ENCODE results near the gene TNFAIP2. TPM values are rescaled to one million over a fixed set of nuclear protein-coding genes. Genes with fewer than 3 reads are reported as not detected.

Gene TNFAIP2
- total RNA-seq, 1 donor from 2014 or later: 108 TPM

DNA sequence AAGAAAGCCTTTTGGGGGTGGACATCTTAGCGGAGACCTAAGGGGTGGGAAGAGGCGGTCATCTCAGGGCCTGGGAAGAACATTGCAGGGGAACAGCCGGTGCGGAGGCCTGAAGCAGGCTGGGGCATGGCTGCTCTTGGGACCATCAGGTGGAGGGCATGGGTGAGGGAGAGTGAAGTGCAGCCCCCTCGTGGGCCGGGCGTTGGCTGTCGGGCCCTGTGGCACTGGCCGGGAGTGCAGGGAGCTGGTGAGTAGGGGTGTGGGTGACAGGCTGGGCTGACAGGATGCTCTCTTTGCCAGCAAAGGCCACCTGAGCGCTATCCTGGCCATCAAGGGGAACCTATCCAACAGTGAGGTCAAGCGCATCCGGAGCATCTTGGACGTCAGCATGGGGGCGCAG lies 11.7 kb downstream of the TNFAIP2 start:
- TF ChIP-seq, protein P1, sequence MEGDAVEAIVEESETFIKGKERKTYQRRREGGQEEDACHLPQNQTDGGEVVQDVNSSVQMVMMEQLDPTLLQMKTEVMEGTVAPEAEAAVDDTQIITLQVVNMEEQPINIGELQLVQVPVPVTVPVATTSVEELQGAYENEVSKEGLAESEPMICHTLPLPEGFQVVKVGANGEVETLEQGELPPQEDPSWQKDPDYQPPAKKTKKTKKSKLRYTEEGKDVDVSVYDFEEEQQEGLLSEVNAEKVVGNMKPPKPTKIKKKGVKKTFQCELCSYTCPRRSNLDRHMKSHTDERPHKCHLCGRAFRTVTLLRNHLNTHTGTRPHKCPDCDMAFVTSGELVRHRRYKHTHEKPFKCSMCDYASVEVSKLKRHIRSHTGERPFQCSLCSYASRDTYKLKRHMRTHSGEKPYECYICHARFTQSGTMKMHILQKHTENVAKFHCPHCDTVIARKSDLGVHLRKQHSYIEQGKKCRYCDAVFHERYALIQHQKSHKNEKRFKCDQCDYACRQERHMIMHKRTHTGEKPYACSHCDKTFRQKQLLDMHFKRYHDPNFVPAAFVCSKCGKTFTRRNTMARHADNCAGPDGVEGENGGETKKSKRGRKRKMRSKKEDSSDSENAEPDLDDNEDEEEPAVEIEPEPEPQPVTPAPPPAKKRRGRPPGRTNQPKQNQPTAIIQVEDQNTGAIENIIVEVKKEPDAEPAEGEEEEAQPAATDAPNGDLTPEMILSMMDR (IDR thresholded peaks at IDR 0.05; ENCODE audit: unreplicated experiment): no peak
- Mint-ChIP-seq H3K9me3 (no peaks in the 10 kb centered on the region), H3K27me3 (ENCODE audit: low read depth) (no peaks in the 10 kb centered on the region), H3K27ac (no peak overlapping the region), H3K4me3 (no peak overlapping the region), H3K4me1 (peaks cover 52% of the 10 kb centered on the region), H3K36me3 (peaks cover 26% of the 10 kb centered on the region)
- DNase-seq (ENCODE audit: low spot score in 2 of 2, unreplicated experiment in 2 of 2): no peak

DNA sequence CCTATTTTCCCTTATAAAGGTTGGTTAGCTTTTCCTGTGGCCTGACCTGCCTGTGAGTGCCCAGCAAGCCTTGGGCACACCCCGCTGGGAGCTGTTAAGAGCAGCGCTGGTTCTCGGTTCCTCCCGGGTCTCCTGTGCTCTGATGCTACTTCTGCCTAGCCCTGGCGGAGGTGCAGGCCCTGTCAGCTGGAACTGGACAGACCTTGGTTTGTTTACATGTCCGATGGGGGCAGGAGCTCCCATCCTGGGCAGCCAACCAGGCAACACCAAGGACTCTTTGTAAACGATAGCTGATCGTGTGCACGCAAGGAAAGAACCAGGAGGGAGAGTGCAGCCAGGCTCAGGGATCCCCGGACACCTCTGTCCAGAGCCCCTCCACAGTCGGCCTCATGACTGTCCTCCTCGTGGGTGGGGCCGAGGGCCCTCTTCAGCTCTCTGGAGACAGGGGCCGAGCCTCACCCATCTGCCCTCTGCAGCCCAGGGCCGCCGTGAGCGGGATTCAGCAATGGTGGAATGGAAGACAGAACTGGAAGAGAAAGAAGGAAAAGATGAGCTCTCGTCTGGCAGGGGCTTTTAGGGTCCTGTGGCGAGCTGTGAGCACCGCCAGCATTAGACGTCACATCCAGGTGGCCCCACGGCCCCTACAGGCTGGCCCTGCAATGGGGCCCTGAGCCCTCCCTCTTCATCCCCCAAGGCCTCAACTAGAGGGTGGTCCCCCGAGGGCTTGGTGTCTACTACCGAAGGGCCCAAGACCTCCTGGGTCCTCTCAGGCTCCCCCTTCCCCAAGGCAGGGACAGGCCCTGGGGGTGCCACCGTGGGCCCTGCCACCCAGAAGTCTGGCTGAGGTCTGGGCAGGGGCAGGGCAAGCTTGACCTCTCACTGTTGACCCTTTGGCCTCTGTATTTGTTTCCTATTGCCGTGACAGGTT lies 12.3 kb downstream of the TNFAIP2 start:
- H3K27me3 Mint-ChIP-seq (ENCODE audit: low read depth): no peaks in the 10 kb centered on the region
- TF ChIP-seq, protein P1 (IDR thresholded peaks at IDR 0.05; ENCODE audit: unreplicated experiment): no peak
- peaks cover 26% of the 10 kb centered on the region for H3K36me3 Mint-ChIP-seq
- no peak overlapping the region for H3K4me3 Mint-ChIP-seq
- H3K4me1 Mint-ChIP-seq: peaks cover 48% of the 10 kb centered on the region
- no peaks in the 10 kb centered on the region for H3K9me3 Mint-ChIP-seq
- no peak overlapping the region for H3K27ac Mint-ChIP-seq
- no peak for DNase-seq (ENCODE audit: low spot score in 2 of 2, unreplicated experiment in 2 of 2)

DNA sequence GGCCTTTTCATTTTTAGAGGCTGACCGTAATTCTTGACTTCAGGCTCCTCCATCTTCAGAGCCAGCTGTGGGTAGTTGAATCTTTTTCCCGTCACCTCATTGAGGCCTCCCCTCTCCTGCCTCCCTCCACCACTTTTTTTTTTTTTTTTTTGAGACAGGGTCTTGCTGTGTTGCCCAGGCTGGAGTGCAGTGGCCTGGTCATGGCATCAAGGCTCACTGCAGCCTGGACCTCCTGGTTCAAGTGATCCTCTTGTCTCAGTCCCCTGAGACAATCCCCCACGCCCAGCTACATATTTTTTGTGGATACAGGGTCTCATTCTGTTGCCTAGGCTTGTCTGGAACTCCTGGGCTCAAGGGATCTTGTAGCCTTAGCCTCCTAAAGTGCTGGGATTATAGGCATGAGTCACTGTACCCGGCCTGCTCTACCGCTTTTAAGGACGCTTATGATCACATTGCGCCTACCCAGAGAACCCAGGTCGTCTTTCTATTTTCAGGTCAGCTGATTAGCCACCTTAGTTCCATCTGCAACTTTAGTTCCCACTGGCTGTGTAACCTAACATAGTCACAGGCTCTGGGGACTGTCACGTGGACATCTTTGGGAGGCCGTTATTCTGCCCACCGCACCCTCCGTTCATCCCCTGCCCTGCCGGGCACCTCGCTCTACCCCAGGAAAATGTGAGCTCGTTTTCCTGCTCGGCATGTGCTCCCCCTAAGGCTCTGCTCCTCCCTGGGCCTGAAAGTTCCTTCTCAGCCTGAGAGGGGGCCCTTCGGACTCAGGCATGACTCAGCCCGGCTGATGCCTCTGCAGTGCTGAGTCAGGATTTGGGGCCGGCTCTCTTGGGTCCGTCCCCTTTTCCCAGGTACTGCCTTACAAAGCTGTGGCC lies 13.4 kb downstream of the TNFAIP2 start:
- peak overlapping the region; percentile 6 for H3K4me3 Mint-ChIP-seq

DNA sequence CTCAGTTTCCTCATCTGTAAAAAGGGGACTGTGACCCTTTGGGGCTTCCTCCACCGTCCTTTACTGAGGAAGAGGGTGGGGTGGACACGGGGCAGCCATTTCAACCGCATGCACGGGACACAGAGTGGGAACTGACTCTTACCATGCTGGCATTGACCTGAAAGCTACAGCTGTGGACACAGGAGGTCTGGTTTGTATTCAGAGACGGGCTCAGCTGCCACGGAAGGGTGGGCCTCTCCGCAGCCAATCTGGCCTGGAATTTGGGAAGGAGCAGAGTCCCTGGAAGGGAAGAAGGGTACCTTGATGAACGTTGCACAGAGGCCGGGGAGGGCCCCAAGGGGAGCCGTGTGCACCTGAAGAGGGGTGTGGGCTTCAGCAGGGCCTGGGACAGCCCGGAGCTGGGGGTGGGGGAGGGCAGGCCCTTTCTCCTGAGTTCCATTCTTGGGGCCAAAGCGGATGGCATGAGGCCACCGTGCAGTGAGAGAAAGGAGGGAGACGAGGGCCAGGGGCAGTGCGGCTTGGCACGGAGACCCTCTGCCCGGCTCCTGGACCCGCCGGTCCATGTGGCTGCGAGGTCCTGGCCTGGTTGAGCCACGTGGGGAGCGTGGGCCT lies 14.5 kb downstream of the TNFAIP2 start:
- DNase-seq (ENCODE audit: low spot score in 2 of 2, unreplicated experiment in 2 of 2): no peak
- Mint-ChIP-seq H3K9me3 (no peaks in the 10 kb centered on the region), H3K36me3 (peaks cover 25% of the 10 kb centered on the region), H3K27ac (peak overlapping the region; percentile 53), H3K27me3 (ENCODE audit: low read depth) (no peaks in the 10 kb centered on the region), H3K4me3 (peak overlapping the region; percentile 50), H3K4me1 (peaks cover 44% of the 10 kb centered on the region)
- TF ChIP-seq, protein P1 (IDR thresholded peaks at IDR 0.05; ENCODE audit: unreplicated experiment): no peak

More for the DNA sequence above, 13.4 kb downstream of the TNFAIP2 start:
- H3K36me3 Mint-ChIP-seq: peaks cover 26% of the 10 kb centered on the region
- H3K27ac Mint-ChIP-seq: peak overlapping the region; percentile 76
- no peaks in the 10 kb centered on the region for H3K27me3 Mint-ChIP-seq (ENCODE audit: low read depth)
- TF ChIP-seq, protein P1 (IDR thresholded peaks at IDR 0.05; ENCODE audit: unreplicated experiment): no peak
- DNase-seq (ENCODE audit: low spot score in 2 of 2, unreplicated experiment in 2 of 2): no peak
- H3K4me1 Mint-ChIP-seq: peaks cover 47% of the 10 kb centered on the region
- no peaks in the 10 kb centered on the region for H3K9me3 Mint-ChIP-seq
